IPS-20b (cell line): ENCODE measurements around the gene COMTD1.

Experiments
- H3K27ac ChIP-seq: one replicate; pipeline ENCODE4 v1.5.1; 2013; ENCODE audit warnings: low read length
- H3K27me3 ChIP-seq: 2 replicates; pipeline ENCODE4 v1.6.1; 2013; ENCODE audit warnings: mild to moderate bottlenecking, low read length, inconsistent platforms; ENCODE audit not compliant: insufficient read depth
- H3K36me3 ChIP-seq: 2 replicates; pipeline ENCODE4 v1.6.1; 2013; ENCODE audit warnings: low read depth, mild to moderate bottlenecking, inconsistent platforms, low read length, moderate library complexity; ENCODE audit not compliant: insufficient read depth
- H3K4me1 ChIP-seq: 2 replicates; pipeline ENCODE4 v1.6.1; 2013; ENCODE audit warnings: mild to moderate bottlenecking, control low read depth, inconsistent platforms, low read length, moderate library complexity; ENCODE audit not compliant: insufficient read depth
- H3K4me3 ChIP-seq: 2 replicates; pipeline ENCODE4 v1.5.1; 2013; ENCODE audit warnings: mild to moderate bottlenecking, low read length, inconsistent platforms
- H3K9ac ChIP-seq: 2 replicates; pipeline ENCODE4 v1.6.1; 2013; ENCODE audit warnings: low read depth, mild to moderate bottlenecking, inconsistent platforms, low read length, moderate library complexity
- H3K9me3 ChIP-seq: 2 replicates; pipeline ENCODE4 v1.6.1; 2013; ENCODE audit warnings: mild to moderate bottlenecking, low read depth, low read length, inconsistent platforms; ENCODE audit not compliant: insufficient read depth

The COMTD1 gene

DNA sequence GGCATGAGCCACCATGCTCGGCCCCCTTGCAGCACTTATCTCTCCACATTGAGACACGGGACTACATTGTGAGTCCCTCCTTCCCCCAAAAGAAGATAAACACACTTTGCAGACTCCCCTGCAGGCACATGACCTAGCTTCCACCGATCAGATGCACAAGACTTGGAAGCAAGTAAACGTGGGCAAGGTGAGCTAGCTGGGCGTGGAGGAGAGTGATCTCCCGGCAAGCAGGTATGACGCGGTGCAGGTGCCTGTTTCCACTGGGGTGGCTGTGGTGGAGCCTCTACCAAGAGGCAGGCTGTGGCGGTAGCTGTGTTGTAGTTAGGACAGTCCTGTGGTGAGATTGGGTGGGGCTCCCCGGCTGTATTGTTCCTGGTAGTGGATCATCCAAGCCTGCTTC, 7.7 kb upstream of the COMTD1 start:
- Histone ChIP-seq H3K4me3 (no peak overlapping the region), H3K27ac (no peak overlapping the region), H3K9me3 (no peaks in the 10 kb centered on the region), H3K27me3 (no peaks in the 10 kb centered on the region), H3K36me3 (no peaks in the 10 kb centered on the region), H3K4me1 (peaks cover 4% of the 10 kb centered on the region; the same call in 1 of the 2 replicates), H3K9ac (no peak overlapping the region)

DNA sequence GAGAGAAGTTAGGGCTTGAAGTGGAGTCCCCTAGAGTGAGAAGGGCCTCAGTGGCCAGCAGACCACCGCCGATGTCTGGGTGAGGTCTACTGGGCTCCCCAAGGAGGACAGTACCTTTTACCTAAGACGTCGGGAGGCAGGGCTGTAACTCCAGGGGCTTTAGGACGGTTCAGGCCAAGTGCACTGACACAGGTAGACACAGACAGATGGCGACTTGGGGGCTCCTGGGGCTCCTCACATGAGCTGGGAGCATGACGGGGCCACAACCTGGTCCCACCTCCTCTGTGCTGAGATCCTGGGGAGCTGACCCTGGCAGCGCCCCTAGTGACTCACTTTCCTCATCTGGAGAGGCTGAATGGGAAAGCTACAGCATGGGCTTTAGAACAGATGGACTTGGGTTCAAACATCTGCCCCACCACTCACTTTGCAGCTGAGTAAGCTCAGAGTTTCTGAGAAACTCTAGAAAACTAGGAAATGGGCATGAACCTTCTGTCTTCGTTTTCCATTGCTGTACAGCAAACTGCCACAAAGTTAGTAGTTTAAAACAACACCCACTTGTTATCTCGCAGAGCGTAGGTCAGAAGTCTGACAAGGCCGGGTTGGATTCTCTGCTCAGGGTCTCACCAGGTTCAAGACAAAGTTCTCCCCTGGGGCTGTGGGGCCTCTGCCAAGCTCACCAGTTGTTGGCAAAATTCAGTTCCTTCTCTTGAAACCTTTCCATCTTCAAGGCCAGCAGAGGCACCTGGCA, 4.7 kb upstream of the COMTD1 start:
- no peaks in the 10 kb centered on the region for H3K36me3 ChIP-seq
- no peaks in the 10 kb centered on the region for H3K4me1 ChIP-seq
- H3K9ac ChIP-seq = no peak overlapping the region

DNA sequence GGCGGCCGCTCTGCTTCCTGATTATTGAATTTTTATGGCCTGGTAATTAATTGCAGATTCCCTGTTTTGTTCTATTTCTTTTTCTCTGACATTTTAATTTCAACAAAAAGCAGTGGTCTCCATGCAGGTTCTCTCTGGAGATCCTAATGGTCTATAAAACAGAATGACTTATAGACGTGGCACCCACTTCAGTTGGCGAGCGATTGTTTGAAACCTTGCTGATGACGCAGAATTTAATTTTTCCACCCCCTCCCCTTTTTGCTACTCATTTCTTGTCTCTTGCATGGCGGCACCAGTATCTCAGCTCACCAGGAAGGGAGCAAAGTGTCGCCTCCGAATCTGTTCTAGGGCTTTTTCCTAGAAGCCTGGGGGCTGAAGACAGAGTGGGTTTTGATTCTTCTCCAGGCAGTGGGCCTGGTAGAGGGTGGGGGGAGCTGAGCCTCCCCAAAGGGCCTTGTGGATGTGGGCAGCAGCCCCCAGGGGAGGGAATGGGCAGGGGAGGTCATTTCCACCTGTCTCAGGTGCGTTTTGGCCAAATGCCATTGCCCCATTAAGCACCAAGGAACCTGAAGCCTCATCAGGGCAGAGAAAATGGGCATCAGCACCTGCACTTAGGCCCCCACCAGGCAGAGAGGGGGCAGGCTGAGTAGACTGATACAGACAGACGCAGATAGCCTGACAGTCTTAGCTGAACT, 3.5 kb upstream of the COMTD1 start:
- no peak overlapping the region for H3K4me3 ChIP-seq
- H3K27ac ChIP-seq = no peak overlapping the region
- H3K36me3 ChIP-seq = no peaks in the 10 kb centered on the region
- no peak overlapping the region for H3K9ac ChIP-seq
- H3K9me3 ChIP-seq = no peaks in the 10 kb centered on the region
- H3K27me3 ChIP-seq = no peaks in the 10 kb centered on the region
- no peaks in the 10 kb centered on the region for H3K4me1 ChIP-seq

More for the DNA sequence above, 4.7 kb upstream of the COMTD1 start:
- H3K27ac ChIP-seq = no peak overlapping the region
- no peaks in the 10 kb centered on the region for H3K9me3 ChIP-seq
- no peaks in the 10 kb centered on the region for H3K27me3 ChIP-seq
- no peak overlapping the region for H3K4me3 ChIP-seq

DNA sequence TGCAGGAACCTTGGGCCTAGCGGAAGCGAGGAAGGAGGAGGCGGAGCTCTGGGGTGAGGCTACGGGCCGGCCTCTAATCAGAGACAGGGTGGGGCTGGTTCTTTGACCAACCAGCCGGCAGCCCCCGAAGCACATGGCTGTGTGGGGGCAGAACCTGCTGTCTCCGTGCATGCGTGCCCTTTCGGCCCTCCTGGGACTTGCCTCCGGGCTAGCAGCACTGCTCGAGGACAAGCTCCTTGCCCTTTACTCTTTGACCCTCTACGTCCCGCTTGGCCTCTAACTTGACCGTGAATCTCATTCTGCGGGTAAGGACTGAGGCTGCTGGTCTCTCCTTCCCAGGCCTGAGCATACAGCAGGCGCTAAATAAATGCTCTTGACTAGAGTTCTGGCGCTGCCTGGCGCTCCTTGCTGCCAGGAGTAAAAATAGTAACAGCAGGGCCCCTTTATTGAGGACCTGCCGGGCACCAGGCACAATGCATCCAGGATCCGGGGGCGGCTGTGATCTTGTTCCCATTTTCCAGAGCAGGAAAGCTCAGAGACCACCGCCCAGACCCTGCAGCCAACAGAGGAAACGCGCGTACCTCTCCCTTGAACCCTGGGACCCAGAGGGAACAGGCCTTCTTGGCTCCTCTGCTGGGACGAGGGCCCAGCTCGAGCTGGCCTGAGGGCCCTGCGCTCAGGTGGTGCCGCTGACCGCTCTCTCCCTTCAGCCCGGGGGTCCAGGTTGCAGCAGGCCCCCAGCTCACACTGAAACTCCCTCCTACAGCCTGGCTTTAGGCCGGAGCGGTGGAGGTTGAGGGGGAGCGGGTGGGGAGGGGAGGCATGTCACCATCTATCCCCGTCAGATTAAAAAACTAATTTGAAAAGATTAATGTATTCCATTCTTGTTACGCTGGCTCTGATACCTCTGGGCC, 2.7 kb upstream of the COMTD1 start:
- Histone ChIP-seq H3K27ac (no peak overlapping the region), H3K4me3 (no peak overlapping the region), H3K4me1 (peaks cover 1% of the 10 kb centered on the region; the same call in 1 of the 2 replicates), H3K27me3 (no peaks in the 10 kb centered on the region), H3K36me3 (peaks cover under 1% of the 10 kb centered on the region; the same call in 1 of the 2 replicates), H3K9ac (no peak overlapping the region), H3K9me3 (no peaks in the 10 kb centered on the region)

DNA sequence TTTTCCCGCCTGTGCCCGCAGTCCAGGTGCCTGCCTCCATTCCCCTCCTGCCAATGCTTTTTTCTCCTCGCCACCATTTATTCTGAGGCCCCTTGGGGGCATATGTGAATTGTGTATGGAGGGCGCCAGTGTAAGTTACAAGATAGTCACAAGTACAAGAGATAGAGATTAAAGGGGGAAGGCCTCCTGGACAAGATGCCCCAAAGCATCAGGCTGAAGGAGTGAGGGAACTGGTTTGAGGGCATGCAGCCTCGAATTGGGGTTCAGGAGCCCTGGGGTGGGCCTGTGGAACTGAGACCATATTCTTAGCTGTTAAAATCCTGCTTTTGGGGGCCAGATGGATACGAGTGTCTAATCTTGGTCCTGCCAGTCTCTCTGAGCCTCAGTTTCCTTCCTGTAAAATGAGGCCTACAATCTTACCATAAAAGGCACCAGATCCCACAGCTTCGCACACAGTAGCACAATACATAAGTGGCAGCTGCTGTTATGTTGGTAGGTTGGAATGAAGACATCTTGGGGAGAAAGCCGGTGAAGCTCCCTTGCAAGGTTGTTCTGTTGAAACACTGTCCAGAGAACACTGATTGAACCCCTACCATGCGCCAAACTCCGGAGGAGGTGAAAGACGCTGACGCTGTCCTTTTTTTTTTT, 545 bp upstream of the COMTD1 start:
- no peaks in the 10 kb centered on the region for H3K27me3 ChIP-seq
- no peak overlapping the region for H3K4me3 ChIP-seq
- no peak overlapping the region for H3K27ac ChIP-seq
- H3K9me3 ChIP-seq = no peaks in the 10 kb centered on the region
- peaks cover 22% of the 10 kb centered on the region for H3K36me3 ChIP-seq
- peak overlapping the region; percentile 13; the same call in 1 of the 2 replicates for H3K9ac ChIP-seq
- H3K4me1 ChIP-seq = peaks cover 5% of the 10 kb centered on the region; the same call in 1 of the 2 replicates

DNA sequence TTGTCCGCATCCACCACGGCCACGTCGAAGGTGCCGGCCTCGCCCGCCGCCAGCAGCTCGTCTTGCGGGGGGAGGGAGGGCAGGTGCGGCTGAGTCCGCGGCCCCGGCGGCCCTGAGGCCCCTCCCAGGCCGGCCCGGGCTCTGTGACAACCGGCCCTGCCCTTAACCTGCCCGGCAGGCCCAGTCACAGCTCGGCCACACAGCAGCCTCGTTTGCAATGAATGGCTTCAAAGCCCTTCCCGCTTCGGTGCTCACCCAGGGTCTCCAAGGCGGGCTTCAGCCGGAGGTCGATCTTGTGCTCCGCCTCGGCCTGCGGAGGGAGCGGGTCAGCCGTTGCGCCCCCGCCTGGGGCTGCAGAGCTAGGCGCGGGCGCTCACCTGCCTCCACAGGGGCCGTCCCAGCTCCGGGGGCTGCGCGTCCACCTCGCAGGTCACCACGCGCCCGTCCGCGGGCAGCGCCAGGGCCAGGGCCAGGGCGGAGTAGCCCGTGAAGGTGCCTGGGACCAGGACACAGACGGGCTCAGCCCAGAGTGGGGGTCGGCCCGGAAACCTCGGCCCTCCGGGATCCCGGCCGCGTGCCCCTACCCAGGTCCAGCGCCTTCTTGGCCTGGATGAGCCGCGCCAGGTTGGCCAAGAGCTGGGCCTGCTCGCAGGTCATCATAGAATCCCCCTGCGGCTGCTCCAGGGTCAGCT, 928 bp downstream of the COMTD1 start:
- peak overlapping the region; percentile 51; the same call in 1 of the 2 replicates for H3K9ac ChIP-seq
- peak overlapping the region; percentile 78 for H3K4me3 ChIP-seq
- H3K27me3 ChIP-seq = no peaks in the 10 kb centered on the region
- no peaks in the 10 kb centered on the region for H3K9me3 ChIP-seq
- H3K27ac ChIP-seq = no peak overlapping the region
- H3K4me1 ChIP-seq = peaks cover 5% of the 10 kb centered on the region; the same call in 1 of the 2 replicates
- H3K36me3 ChIP-seq = peaks cover 37% of the 10 kb centered on the region

DNA sequence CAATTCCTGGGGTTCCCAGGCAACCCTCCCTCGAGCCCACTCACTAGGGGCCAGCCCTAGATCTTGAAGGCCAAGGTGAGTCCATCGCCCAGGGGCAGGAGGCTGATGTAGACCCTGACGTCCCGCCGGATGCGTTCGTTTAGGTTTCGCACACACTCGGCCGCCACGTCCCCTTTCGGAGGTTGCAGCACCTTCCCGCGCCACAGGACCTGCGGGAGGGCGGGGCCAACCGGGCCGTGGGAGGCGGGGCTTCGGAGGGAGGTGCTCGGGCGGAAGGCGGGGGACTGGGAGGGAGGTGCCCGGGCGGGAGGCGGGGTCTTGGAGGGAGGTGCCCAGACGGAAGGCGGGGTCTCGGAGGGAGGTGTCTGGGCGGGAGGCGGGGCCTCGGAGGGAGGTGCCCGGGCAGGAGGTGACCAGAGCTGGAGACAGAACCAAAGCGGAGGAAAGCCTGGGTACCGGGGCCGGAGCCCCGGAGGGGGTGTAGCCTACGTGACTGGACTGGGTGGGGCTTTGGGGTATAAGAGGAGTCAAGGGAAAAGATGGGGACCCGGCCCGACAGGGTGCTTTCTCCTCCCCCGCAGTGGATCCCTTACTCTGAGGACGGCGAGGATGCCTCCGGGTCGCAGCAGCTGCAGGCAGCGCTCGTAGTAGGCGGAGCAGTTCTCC, 1.6 kb downstream of the COMTD1 start:
- H3K27ac ChIP-seq = no peak overlapping the region
- H3K4me1 ChIP-seq = peaks cover 5% of the 10 kb centered on the region; the same call in 1 of the 2 replicates
- no peaks in the 10 kb centered on the region for H3K27me3 ChIP-seq
- peaks cover 44% of the 10 kb centered on the region for H3K36me3 ChIP-seq
- H3K9me3 ChIP-seq = no peaks in the 10 kb centered on the region
- peak overlapping the region; percentile 78 for H3K4me3 ChIP-seq
- peak overlapping the region; percentile 82 for H3K9ac ChIP-seq

DNA sequence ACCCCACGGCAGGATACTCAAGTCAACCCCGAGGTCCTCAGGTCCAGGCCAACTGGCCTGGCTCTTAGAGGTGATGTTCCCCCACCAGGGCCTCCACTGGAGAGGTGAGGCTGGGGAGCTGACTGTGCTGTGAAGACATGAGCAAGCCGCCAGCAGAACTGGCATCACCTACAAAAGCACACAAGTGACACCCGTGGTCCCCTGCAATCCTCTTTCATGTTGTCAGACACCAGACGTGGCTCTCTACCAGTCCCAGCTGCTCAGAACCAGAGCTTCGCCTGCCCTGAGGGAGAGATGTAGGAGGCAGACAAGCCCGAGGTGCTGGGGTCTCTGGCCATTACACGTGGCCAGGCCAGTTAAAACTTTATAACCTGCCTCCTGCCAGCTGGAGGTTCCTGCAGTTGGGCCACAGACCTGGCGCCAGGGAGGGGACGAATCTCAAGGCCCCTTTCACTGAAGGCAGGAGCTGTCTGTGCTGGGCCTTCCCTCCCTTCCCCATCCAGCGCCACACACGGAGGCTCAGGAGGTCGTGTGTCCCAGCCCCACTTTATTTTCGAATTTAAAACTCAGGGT, 2.2 kb downstream of the COMTD1 start:
- H3K9ac ChIP-seq = peak overlapping the region; percentile 82
- H3K36me3 ChIP-seq = peaks cover 50% of the 10 kb centered on the region

DNA sequence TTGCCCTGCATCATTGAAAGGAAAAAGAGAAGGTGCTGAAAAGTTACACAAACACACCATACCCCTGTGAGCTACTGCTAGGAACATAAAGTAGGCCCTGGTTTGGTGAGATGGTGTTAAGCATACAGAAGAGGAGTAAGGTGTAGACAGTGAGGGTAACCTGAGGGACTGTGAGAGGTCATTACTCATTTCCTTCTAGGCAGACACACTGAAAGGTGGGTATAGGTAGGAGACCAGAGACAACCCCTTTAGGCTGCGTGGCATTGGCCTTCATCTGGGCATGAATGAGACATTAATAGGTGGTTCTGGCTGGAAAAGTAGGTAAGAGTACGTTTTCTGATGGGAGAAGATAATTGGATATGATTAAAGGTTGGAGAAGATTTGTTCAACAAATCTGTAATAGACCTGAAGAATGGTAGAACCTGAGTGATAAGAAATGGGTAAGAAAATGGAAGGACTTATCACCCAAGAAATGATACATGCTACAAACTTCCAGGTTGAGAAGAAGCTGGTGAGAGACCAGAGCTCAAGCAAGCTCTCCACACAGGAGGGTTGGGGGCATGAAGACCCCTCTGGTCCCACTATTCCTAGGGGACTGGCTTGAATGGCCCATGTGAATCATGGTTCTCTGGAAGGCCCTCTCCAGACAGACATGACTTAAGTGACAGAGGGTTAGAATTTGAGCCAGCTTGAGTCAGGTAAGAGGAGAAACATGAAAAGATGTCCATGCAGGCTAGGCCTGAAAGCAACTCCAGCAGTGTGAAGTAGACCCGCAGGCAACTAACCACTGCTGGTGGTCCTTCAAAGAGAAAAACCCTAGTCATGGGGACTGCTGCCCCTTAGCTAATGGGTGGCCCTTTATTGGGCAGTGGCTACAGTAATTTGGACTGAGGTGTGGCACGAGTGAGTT, 3.8 kb downstream of the COMTD1 start:
- Histone ChIP-seq H3K36me3 (peaks cover 61% of the 10 kb centered on the region), H3K9me3 (no peaks in the 10 kb centered on the region), H3K9ac (no peak overlapping the region), H3K4me1 (peaks cover 8% of the 10 kb centered on the region; the same call in 1 of the 2 replicates), H3K4me3 (no peak overlapping the region), H3K27ac (no peak overlapping the region), H3K27me3 (no peaks in the 10 kb centered on the region)

More for the DNA sequence above, 2.2 kb downstream of the COMTD1 start:
- no peaks in the 10 kb centered on the region for H3K9me3 ChIP-seq
- H3K27ac ChIP-seq = no peak overlapping the region
- peak overlapping the region; percentile 66 for H3K4me3 ChIP-seq
- H3K4me1 ChIP-seq = peaks cover 5% of the 10 kb centered on the region; the same call in 1 of the 2 replicates
- H3K27me3 ChIP-seq = no peaks in the 10 kb centered on the region
